K562 (cell line): ENCODE measurements around the gene LRRC71. TPM values are rescaled to one million over a fixed set of nuclear protein-coding genes. Genes with fewer than 3 reads are reported as not detected.

ENCODE experiments used
- CBX2 ChIP-seq: fragments of 200-600 bp; sonication (generic); IDR thresholded peaks from one replicate; pipeline ENCODE4 v1.6.1; 2012; ENCODE audit warnings: mild to moderate bottlenecking, low read length, inconsistent platforms; ENCODE audit not compliant: insufficient read depth, poor library complexity, severe bottlenecking
- COPS2 ChIP-seq: fragments of 450-650 bp; conservative IDR thresholded peaks from 2 replicates; pipeline ENCODE4 v1.6.1; 2016; ENCODE audit warnings: mild to moderate bottlenecking, moderate library complexity
- ETV5 ChIP-seq: sonication (generic); formaldehyde crosslinking; IDR thresholded peaks from 2 replicates; pipeline ENCODE4 v1.4.0; 2020; ENCODE audit warnings: low read depth, mild to moderate bottlenecking, missing genetic modification reagents
- HMG20A ChIP-seq: fragments of 450-650 bp; formaldehyde crosslinking; conservative IDR thresholded peaks from 2 replicates; pipeline ENCODE4 v1.4.0; 2020; ENCODE audit warnings: mild to moderate bottlenecking, mixed read lengths
- KDM4B ChIP-seq, 2 experiments: fragments of 450-650 bp in 1 of 2; sonication (generic) in 1 of 2; IDR thresholded peaks; 2 replicates each; pipeline ENCODE4 v1.6.1; 2016 to 2017; ENCODE audit warnings: borderline replicate concordance in 2 of 2, antibody characterized with exemption in 1 of 2, low read depth in 1 of 2, mild to moderate bottlenecking in 1 of 2
- KLF6 ChIP-seq: fragments of 250-450 bp; sonication (Bioruptor Pico); IDR thresholded peaks from 2 replicates; pipeline ENCODE4 v1.4.0; 2020; ENCODE audit warnings: mild to moderate bottlenecking, moderate library complexity, borderline replicate concordance
- MEF2A ChIP-seq: IDR thresholded peaks from 2 replicates; pipeline ENCODE4 v1.6.1; 2011; ENCODE audit warnings: low read depth, mild to moderate bottlenecking, low read length, moderate library complexity; ENCODE audit not compliant: control insufficient read depth
- POLR2G ChIP-seq: fragments of 200-400 bp; formaldehyde crosslinking; IDR thresholded peaks from 2 replicates; pipeline ENCODE4 v1.6.1; 2017; ENCODE audit warnings: low read depth, mild to moderate bottlenecking, antibody characterized with exemption, low read length, moderate library complexity
- PYGO2 ChIP-seq: fragments of 450-650 bp; IDR thresholded peaks from 2 replicates; pipeline ENCODE4 v1.6.1; 2016; ENCODE audit warnings: mild to moderate bottlenecking, missing genetic modification characterization, moderate library complexity, missing compliant biosample characterization
- RBM25 ChIP-seq: fragments of 200-400 bp; formaldehyde crosslinking; IDR thresholded peaks from 2 replicates; pipeline ENCODE4 v1.6.1; 2018; ENCODE audit warnings: low read length, low read depth, moderate library complexity; ENCODE audit not compliant: severe bottlenecking
- RFX7 ChIP-seq: fragments of 250-450 bp; sonication (Bioruptor Pico); IDR thresholded peaks from 2 replicates; pipeline ENCODE4 v1.5.1; 2021; ENCODE audit warnings: mild to moderate bottlenecking
- SIX5 ChIP-seq, 2 experiments: IDR thresholded peaks; 2 replicates each; pipeline ENCODE4 v1.6.1; 2011; ENCODE audit warnings: low read length in 2 of 2, borderline replicate concordance in 1 of 2, low read depth in 1 of 2, mild to moderate bottlenecking in 1 of 2, moderate library complexity in 1 of 2; ENCODE audit not compliant: insufficient read depth in 1 of 2
- TCF3 ChIP-seq: sonication (generic); formaldehyde crosslinking; IDR thresholded peaks from 2 replicates; pipeline ENCODE4 v1.4.0; 2020; ENCODE audit warnings: mild to moderate bottlenecking, missing genetic modification reagents
- TSC22D4 ChIP-seq: fragments of 450-650 bp; IDR thresholded peaks from 2 replicates; pipeline ENCODE4 v1.6.1; 2016; ENCODE audit warnings: missing genetic modification characterization, missing biosample characterization, control low read depth
- ZNF431 ChIP-seq: sonication (generic); formaldehyde crosslinking; IDR thresholded peaks from 2 replicates; pipeline ENCODE4 v1.8.0; 2022; ENCODE audit warnings: mild to moderate bottlenecking, missing genetic modification reagents
- polyA plus RNA-seq, 8 experiments: library from polyadenylated mRNA; depleted of rRNA in 4 of 8; stranded (reverse) in 5 of 8; unstranded in 3 of 8; fragments of >200 nt; fragmentation: Nextera tagmentation in 2 of 8; fragmentation: Illumina TruSeq in 1 of 8; extraction: Ambion mirVana in 2 of 8; extraction: Trizol in 1 of 8; gene quantifications; 2 replicates each; pipeline versions ENCODE4 v1.2.1 to v1.2.3, GENCODE V29; 2011 to 2014; ENCODE audit warnings: inconsistent platforms in 1 of 8, missing spikeins in 1 of 8
- total RNA-seq, 7 experiments: library from RNA; depleted of rRNA in 6 of 7; stranded (reverse); fragments of >200 nt in 6 of 7; fragmentation: Illumina TruSeq in 2 of 7; extraction: Trizol in 2 of 7; gene quantifications; 2 replicates each; pipeline versions ENCODE4 v1.2.1 to v1.2.3, GENCODE V29; 2011 to 2021; ENCODE audit warnings: low replicate concordance in 1 of 7
- TF ChIP-seq, protein P1 (sequence below): sonication (generic); formaldehyde crosslinking; IDR thresholded peaks from 2 replicates; pipeline ENCODE4 v1.8.0; 2022; ENCODE audit warnings: mild to moderate bottlenecking, missing genetic modification reagents
- TF ChIP-seq, protein P2 (sequence below): sonication (generic); formaldehyde crosslinking; IDR thresholded peaks from 2 replicates; pipeline ENCODE4 v1.8.0; 2022; ENCODE audit warnings: missing genetic modification reagents, mild to moderate bottlenecking, borderline replicate concordance
- TF ChIP-seq, protein P3 (sequence below): sonication (generic); formaldehyde crosslinking; IDR thresholded peaks from 2 replicates; pipeline ENCODE4 v1.8.0; 2022; ENCODE audit warnings: missing genetic modification reagents, mild to moderate bottlenecking, borderline replicate concordance
- TF ChIP-seq, protein P4 (sequence below), 3 experiments: IDR thresholded peaks in 2 of 3; conservative IDR thresholded peaks in 1 of 3; 2 replicates each; pipeline ENCODE4 v1.5.1; 2011 to 2012; ENCODE audit warnings: low read length in 3 of 3, mild to moderate bottlenecking in 3 of 3, control low read depth in 2 of 3, improper control_type of control experiment in 1 of 3, inconsistent platforms in 1 of 3, low read depth in 1 of 3, mixed read lengths in 1 of 3, moderate library complexity in 1 of 3; ENCODE audit not compliant: insufficient read depth in 2 of 3

LRRC71 gene
- total and polyA plus RNA-seq, 9 of the 15 experiments (the other 6 are each of a cell fraction or from before 2014, with no cell fraction given) = 0.06 to 1.2 (median 0.51) TPM; not detected in 1

DNA sequence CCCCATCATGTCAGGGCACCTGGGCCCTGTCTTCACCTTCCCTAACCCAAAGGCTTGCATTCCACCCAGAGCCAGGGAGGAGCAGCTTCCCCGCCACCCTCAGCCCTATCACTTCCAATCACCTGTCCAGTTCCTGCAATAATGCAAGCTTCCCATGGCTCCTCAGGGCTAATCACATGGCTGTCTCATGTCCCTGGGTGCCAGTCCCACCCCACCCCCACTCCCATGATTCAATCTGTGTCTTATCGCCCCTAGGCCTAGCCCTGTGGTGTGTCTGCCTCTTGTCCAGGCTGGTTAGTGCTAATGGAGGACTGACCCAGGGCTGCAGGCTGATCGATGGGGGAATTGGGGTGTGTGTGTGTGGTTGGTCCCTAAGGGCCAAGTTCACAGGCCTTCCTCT lies 37.9 kb upstream of the LRRC71 start (continued):
- TF ChIP-seq, protein P1, sequence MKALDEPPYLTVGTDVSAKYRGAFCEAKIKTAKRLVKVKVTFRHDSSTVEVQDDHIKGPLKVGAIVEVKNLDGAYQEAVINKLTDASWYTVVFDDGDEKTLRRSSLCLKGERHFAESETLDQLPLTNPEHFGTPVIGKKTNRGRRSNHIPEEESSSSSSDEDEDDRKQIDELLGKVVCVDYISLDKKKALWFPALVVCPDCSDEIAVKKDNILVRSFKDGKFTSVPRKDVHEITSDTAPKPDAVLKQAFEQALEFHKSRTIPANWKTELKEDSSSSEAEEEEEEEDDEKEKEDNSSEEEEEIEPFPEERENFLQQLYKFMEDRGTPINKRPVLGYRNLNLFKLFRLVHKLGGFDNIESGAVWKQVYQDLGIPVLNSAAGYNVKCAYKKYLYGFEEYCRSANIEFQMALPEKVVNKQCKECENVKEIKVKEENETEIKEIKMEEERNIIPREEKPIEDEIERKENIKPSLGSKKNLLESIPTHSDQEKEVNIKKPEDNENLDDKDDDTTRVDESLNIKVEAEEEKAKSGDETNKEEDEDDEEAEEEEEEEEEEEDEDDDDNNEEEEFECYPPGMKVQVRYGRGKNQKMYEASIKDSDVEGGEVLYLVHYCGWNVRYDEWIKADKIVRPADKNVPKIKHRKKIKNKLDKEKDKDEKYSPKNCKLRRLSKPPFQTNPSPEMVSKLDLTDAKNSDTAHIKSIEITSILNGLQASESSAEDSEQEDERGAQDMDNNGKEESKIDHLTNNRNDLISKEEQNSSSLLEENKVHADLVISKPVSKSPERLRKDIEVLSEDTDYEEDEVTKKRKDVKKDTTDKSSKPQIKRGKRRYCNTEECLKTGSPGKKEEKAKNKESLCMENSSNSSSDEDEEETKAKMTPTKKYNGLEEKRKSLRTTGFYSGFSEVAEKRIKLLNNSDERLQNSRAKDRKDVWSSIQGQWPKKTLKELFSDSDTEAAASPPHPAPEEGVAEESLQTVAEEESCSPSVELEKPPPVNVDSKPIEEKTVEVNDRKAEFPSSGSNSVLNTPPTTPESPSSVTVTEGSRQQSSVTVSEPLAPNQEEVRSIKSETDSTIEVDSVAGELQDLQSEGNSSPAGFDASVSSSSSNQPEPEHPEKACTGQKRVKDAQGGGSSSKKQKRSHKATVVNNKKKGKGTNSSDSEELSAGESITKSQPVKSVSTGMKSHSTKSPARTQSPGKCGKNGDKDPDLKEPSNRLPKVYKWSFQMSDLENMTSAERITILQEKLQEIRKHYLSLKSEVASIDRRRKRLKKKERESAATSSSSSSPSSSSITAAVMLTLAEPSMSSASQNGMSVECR = no peak
- TF ChIP-seq MEF2A (no peak), HMG20A (no peak), ZNF431 (no peak), RFX7 (CRISPR knock-in tag) (no peak), KDM4B (IDR thresholded peaks at IDR 0.05; ENCODE audit: borderline replicate concordance in 2 of 2, low read depth in 1 of 2) (no peak), ETV5 (CRISPR knock-in tag) (no peak), TCF3 (CRISPR knock-in tag) (peak; percentile 77), TSC22D4 (tag) (no peak), RBM25 (no peak), CBX2 (no peak), KLF6 (CRISPR knock-in tag) (no peak), PYGO2 (tag) (no peak), POLR2G (no peak), SIX5 (IDR thresholded peaks at IDR 0.05; ENCODE audit: borderline replicate concordance in 1 of 2, insufficient read depth in 1 of 2, low read depth in 1 of 2, low read length in 2 of 2) (no peak), COPS2 (no peak)
- TF ChIP-seq, protein P2, sequence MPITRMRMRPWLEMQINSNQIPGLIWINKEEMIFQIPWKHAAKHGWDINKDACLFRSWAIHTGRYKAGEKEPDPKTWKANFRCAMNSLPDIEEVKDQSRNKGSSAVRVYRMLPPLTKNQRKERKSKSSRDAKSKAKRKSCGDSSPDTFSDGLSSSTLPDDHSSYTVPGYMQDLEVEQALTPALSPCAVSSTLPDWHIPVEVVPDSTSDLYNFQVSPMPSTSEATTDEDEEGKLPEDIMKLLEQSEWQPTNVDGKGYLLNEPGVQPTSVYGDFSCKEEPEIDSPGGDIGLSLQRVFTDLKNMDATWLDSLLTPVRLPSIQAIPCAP (CRISPR knock-in tag) = no peak
- TF ChIP-seq, protein P3, sequence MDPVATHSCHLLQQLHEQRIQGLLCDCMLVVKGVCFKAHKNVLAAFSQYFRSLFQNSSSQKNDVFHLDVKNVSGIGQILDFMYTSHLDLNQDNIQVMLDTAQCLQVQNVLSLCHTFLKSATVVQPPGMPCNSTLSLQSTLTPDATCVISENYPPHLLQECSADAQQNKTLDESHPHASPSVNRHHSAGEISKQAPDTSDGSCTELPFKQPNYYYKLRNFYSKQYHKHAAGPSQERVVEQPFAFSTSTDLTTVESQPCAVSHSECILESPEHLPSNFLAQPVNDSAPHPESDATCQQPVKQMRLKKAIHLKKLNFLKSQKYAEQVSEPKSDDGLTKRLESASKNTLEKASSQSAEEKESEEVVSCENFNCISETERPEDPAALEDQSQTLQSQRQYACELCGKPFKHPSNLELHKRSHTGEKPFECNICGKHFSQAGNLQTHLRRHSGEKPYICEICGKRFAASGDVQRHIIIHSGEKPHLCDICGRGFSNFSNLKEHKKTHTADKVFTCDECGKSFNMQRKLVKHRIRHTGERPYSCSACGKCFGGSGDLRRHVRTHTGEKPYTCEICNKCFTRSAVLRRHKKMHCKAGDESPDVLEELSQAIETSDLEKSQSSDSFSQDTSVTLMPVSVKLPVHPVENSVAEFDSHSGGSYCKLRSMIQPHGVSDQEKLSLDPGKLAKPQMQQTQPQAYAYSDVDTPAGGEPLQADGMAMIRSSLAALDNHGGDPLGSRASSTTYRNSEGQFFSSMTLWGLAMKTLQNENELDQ = no peak
- TF ChIP-seq, protein P4, sequence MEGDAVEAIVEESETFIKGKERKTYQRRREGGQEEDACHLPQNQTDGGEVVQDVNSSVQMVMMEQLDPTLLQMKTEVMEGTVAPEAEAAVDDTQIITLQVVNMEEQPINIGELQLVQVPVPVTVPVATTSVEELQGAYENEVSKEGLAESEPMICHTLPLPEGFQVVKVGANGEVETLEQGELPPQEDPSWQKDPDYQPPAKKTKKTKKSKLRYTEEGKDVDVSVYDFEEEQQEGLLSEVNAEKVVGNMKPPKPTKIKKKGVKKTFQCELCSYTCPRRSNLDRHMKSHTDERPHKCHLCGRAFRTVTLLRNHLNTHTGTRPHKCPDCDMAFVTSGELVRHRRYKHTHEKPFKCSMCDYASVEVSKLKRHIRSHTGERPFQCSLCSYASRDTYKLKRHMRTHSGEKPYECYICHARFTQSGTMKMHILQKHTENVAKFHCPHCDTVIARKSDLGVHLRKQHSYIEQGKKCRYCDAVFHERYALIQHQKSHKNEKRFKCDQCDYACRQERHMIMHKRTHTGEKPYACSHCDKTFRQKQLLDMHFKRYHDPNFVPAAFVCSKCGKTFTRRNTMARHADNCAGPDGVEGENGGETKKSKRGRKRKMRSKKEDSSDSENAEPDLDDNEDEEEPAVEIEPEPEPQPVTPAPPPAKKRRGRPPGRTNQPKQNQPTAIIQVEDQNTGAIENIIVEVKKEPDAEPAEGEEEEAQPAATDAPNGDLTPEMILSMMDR (IDR thresholded peaks at IDR 0.05 in 2 of 3, conservative IDR thresholded peaks at IDR 0.05 in 1 of 3; ENCODE audit: insufficient read depth in 2 of 3, low read depth in 1 of 3, low read length in 3 of 3) = no peak
